SK-N-SH treated with all-trans-retinoic acid at 6 μM for 48 hours (cell line): ENCODE measurements around the gene SYNE2.

ENCODE experiments used
- BACH2 ChIP-seq: fragments of 250-450 bp; sonication (Bioruptor Pico); IDR thresholded peaks from 2 replicates; pipeline ENCODE4 v1.9.0; 2021; ENCODE audit warnings: mild to moderate bottlenecking, borderline replicate concordance
- CSDC2 ChIP-seq: fragments of 250-450 bp; sonication (Bioruptor Pico); IDR thresholded peaks from 2 replicates; pipeline ENCODE4 v1.5.0; 2020; ENCODE audit warnings: mild to moderate bottlenecking, moderate library complexity
- GLIS3 ChIP-seq: fragments of 250-450 bp; sonication (Bioruptor Pico); IDR thresholded peaks from 2 replicates; pipeline ENCODE4 v1.5.0; 2020; ENCODE audit warnings: mild to moderate bottlenecking, moderate library complexity
- ISL1 ChIP-seq: fragments of 250-450 bp; sonication (Bioruptor Pico); IDR thresholded peaks from 2 replicates; pipeline ENCODE4 v2.1.2; 2022; ENCODE audit warnings: mild to moderate bottlenecking, moderate library complexity
- PATZ1 ChIP-seq: fragments of 250-450 bp; sonication (Bioruptor Pico); IDR thresholded peaks from 2 replicates; pipeline ENCODE4 v1.8.0; 2020; ENCODE audit warnings: mild to moderate bottlenecking, moderate library complexity, borderline replicate concordance
- POU6F1 ChIP-seq: fragments of 250-450 bp; sonication (Bioruptor Pico); IDR thresholded peaks from 2 replicates; pipeline ENCODE4 v1.8.0; 2021; ENCODE audit warnings: low read depth, mild to moderate bottlenecking, moderate library complexity, borderline replicate concordance
- PPARA ChIP-seq: fragments of 250-450 bp; sonication (Bioruptor Pico); IDR thresholded peaks from 2 replicates; pipeline ENCODE4 v1.5.0; 2020; ENCODE audit warnings: mild to moderate bottlenecking, borderline replicate concordance
- RARB ChIP-seq: fragments of 250-450 bp; sonication (Bioruptor Pico); IDR thresholded peaks from 2 replicates; pipeline ENCODE4 v1.8.0; 2021; ENCODE audit warnings: mild to moderate bottlenecking, moderate library complexity
- SNAI2 ChIP-seq: fragments of 250-450 bp; sonication (Bioruptor Pico); IDR thresholded peaks from 2 replicates; pipeline ENCODE4 v1.5.0; 2020; ENCODE audit warnings: mild to moderate bottlenecking, moderate library complexity
- ZC3H10 ChIP-seq: fragments of 250-450 bp; sonication (Bioruptor Pico); IDR thresholded peaks from 2 replicates; pipeline ENCODE4 v1.5.1; 2021; ENCODE audit warnings: mild to moderate bottlenecking, moderate library complexity
- ZFP30 ChIP-seq: fragments of 450-650 bp; formaldehyde crosslinking; IDR thresholded peaks from 2 replicates; pipeline ENCODE4 v1.5.0; 2022; ENCODE audit warnings: mild to moderate bottlenecking, moderate library complexity
- ZNF8 ChIP-seq: fragments of 450-650 bp; formaldehyde crosslinking; IDR thresholded peaks from 2 replicates; pipeline ENCODE4 v1.5.0; 2020; ENCODE audit warnings: mild to moderate bottlenecking, moderate library complexity

GRCh38 chr14:64249363-64249762 lies 396.6 kb downstream of the SYNE2 start:
- TF ChIP-seq CSDC2 = no peak
- TF ChIP-seq SNAI2 (CRISPR knock-in tag) = no peak
- no peak for TF ChIP-seq ZNF8 (CRISPR knock-in tag)
- no peak for TF ChIP-seq GLIS3 (CRISPR knock-in tag)
- no peak for TF ChIP-seq ZFP30
- no peak for TF ChIP-seq PATZ1 (CRISPR knock-in tag)
- TF ChIP-seq BACH2 = no peak
- TF ChIP-seq POU6F1 (CRISPR knock-in tag) = no peak
- TF ChIP-seq ZC3H10 (CRISPR knock-in tag) = no peak
- TF ChIP-seq ISL1 (CRISPR knock-in tag) = no peak
- TF ChIP-seq RARB (CRISPR knock-in tag) = no peak
- no peak for TF ChIP-seq PPARA (CRISPR knock-in tag)
